ENCODE results near the gene USP44.

- TF ChIP-seq CTCF (IDR thresholded peaks at IDR 0.05) (no peak), POLR2AphosphoS5 (IDR thresholded peaks at IDR 0.05) (no peak), POLR2A (IDR thresholded peaks at IDR 0.05) (no peak)
Observed at GRCh38 chr12:95504140-95504539, 47.1 kb downstream of the USP44 start.
